Measurements from ENCODE around the gene RGPD6.
"Not testable (repeated sequence)": the region's sequence is repeated elsewhere in the genome, so short reads cannot be mapped to it uniquely, and the experiment has no call there.

The RGPD6 gene

DNA sequence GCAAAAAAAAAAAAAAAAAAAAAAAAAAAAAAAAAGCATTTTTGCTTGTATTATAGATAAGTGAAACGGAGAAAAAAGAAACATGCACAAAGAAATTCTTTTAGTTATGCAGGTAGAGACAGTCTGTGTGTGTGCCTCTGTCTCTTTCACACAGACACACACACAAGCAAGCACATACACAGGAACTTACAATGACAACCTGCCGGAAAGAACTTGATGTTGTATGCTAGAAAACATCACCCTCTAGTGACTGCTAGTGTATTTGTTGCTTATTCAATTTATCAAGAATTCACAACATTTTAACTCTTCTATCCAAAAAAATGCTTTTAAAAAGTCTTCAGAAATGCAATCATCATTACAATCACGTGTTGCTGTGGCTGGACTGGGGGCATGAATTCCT lies 95.8 kb downstream of the RGPD6 start:
- not testable (repeated sequence) for DNase-seq (ENCODE audit: low spot score)

DNA sequence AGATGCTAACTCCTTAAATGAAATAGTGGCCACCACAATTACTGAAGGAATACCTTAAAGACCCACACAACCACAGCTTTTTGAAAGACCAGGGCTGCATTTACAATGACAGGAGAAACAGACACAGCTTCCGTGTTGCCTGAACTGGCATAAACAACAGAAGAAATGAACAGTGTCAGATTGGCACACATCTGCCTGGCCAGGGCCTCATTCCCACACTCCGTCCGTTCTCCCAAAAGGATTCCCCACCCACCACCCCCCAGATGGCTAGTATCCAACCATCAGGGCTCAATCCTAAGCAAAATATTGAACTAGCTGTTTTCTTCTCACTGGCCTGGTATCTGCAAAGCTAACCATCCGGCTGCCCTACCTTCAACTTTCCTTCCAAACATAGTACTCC lies 96.9 kb downstream of the RGPD6 start:
- not testable (repeated sequence) for DNase-seq (ENCODE audit: low spot score)

GRCh38 chr2:110477370-110477769 lies 99.7 kb downstream of the RGPD6 start:
- not testable (repeated sequence) for DNase-seq (ENCODE audit: low spot score)

- not testable (repeated sequence) for DNase-seq (ENCODE audit: low spot score)
These were observed 100.1 kb downstream of the RGPD6 start for GRCh38 chr2:110476952-110477351.

DNA sequence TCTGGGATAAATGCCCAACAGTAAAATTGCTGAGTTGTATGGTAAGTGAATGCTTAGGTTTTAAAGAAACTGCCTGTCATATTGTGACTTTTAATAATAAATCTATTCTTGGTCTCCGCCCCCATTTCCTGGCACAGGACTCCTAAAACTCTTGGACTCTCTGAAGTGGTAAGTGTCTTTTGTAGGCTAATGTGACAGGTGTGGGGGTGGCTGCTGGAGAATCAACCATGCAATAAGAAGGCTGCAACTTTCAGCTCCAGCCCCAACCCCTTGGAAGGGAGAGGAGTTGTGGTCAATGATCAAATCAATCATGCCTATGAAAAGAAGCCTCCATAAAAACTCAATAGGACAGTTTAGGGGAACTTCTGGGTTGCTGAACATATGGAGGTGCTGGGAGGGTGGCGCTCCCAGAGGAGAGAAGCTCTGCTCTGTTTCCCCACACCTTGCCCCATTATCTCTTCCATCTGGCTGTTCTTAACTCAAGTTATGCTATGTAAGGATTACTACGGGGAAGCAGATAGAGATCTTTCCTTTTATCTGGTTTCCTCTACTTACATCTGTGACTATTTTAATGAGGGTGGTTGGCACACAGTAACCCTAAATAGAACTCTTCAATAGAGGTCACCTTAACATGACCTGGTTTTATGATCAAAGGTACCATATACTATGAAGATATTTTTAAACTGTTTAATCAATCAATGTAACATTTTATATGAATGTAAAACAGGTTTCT lies 101.2 kb downstream of the RGPD6 start:
- not testable (repeated sequence) for DNase-seq (ENCODE audit: low spot score)

DNA sequence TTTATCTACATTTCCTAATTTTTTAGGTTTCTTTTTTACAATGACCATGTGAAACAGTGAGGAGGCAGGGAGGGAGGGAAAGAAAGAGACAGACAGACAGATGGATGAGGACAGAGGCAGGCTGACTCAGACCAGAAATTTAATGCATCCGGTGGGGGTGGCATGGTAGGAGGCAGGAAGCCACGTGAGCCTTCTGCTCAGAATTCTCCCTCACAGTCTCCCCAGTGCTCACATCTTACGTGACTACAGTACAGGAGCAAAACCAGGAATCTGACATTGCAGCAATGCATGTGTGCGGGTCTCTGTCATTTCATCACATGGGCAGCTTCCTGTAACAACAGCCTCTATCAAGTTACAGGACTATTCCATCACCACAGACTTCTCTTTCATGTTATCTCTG lies 102.1 kb downstream of the RGPD6 start:
- not testable (repeated sequence) for DNase-seq (ENCODE audit: low spot score)

DNA sequence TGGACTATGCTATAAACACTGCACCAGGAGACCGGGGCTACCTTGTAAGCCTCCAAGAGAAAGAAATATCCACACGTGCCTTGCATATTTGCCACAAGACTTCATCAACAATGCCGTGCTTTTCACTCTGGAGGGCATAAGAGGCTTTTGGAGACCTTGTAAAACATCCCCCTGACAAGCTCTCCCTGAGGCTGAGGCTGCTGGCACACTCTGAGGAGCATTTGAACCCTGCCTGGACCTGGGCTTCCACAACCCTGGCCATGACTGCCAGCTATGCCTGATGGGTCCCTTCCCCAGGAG lies 104.0 kb downstream of the RGPD6 start:
- not testable (repeated sequence) for DNase-seq (ENCODE audit: low spot score)

DNA sequence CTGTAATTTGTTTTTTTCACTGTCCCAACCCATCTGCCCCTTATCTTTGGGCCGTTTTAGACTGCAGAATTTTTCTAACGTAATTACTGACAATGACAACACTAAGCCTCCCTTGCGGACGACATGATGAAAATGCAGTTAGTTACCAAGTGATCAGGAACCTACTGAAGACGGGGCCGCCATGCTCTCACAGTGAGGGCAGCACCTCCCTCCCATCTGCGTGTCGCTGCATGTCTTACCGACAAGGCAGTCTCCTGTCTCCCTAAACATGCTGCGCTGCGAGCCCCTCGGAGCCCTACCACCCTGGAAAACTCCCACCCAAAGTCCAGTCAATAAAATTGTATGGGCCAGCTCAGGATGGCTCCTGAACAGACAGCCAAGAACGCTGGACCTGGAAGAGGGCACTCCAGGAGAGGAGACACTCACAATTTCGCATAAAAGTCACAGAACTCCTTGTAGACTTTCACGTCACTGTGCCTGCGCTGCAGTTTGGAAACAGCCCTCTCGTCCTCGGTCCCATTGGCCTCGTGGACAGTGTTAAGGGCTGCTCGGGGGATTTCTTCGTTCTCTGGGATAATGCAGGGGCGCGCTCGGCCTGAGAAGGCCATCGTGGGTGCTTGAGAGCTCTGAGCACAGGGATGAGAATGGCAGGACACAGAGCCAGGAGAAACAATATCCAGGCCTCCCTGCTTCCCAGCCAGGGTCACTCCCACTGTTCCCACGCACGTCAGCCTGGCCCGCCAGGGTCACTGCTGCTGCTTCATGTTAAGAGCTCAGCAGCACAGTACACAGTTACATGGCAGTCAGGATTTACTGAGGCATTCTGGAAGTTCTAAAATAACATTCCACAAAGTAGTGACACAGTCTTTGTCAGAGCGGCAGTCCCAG lies 104.6 kb downstream of the RGPD6 start, which contains the start of gene LIMS4:
LIMS4 (minus strand) TSS at position 646 of the 888 bp plus-strand sequence; CDS start at position 608, 38 bp downstream.
- DNase-seq (ENCODE audit: low spot score) = not testable (repeated sequence)

GRCh38 chr2:110468921-110469320 lies 108.1 kb downstream of the RGPD6 start:
- not testable (repeated sequence) for DNase-seq (ENCODE audit: low spot score)

DNA sequence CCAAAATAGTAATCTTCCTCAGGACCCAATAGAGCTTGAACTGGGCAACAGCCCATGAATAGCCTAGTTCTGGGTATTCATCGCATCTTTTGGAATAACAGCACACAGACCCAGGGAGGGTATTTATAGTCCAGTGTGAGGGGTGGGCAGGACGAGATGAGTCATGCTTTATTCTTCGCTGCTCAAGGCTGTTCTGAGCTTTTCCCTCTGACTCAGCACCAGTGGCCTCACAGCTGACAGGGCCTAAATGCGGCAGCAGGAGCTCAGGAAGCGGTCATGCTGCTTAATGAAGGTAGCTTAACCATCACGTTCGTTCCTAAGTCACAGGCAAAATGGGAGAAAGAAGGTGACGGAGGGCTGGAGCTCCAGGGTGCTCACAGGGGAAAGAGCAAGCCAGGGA lies 111.7 kb downstream of the RGPD6 start:
- DNase-seq (ENCODE audit: low spot score) = not testable (repeated sequence)
